Measurements from ENCODE around the gene OSBPL7. TPM values are rescaled to one million over a fixed set of nuclear protein-coding genes. Genes with fewer than 3 reads are reported as not detected.
A peak's percentile ranks its signal among the peaks of the same experiment; 100 is the strongest.

The OSBPL7 gene
- total and polyA plus RNA-seq, 2 of the 13 experiments (the other 11 are each of a cell fraction or from before 2014, with no cell fraction given): 4.7 to 6.6 TPM

DNA sequence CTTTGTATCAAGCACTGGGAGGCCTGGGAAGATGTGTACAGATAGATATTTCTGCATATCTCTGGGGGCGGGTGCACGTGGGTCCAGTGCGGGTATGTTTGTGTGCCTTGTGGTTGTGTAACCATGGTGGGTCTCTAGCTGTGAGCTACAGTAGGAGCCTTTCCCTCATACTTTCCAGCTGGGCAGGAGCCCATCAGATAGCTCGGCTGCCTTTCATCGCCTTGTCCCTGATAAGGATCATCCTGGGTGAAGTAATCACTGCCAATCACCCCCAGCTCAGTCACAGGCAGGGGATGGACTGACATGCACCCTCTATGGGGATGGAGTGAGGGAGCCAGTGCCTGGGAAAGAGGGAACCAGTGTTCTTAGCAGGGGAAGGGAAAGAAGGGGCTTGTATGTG, 22.6 kb upstream of the OSBPL7 start (continued):
- TF ChIP-seq SRF (IDR thresholded peaks at IDR 0.05; ENCODE audit: low read depth, low read length) (no peak), PLRG1 (conservative IDR thresholded peaks at IDR 0.05) (no peak), ATF4 (CRISPR knock-in tag; IDR thresholded peaks at IDR 0.05) (0 out of 4 replicates have a peak, but pooled peaks of 1 of the 2 experiments have one; percentile 67), KDM5B (CRISPR knock-in tag; IDR thresholded peaks at IDR 0.05; ENCODE audit: borderline replicate concordance) (no peak), TEF (CRISPR knock-in tag; IDR thresholded peaks at IDR 0.05) (peak; percentile 82), ZNF251 (CRISPR knock-in tag; IDR thresholded peaks at IDR 0.05) (no peak), PRPF4 (IDR thresholded peaks at IDR 0.05; ENCODE audit: low read depth, low read length, poor library complexity, severe bottlenecking) (no peak), ZSCAN29 (CRISPR knock-in tag; conservative IDR thresholded peaks at IDR 0.05) (no peak), CENPBD1 (CRISPR knock-in tag; IDR thresholded peaks at IDR 0.05; ENCODE audit: borderline replicate concordance, low read depth) (no peak), TEAD3 (CRISPR knock-in tag; optimal IDR thresholded peaks at IDR 0.05; ENCODE audit: borderline replicate concordance) (peak; percentile 57), ZNF530 (CRISPR knock-in tag; IDR thresholded peaks at IDR 0.05; ENCODE audit: low read depth) (no peak), ZNF350 (CRISPR knock-in tag; IDR thresholded peaks at IDR 0.05; ENCODE audit: borderline replicate concordance, low read depth) (peak; percentile 26; the same call in 1 of the 2 replicates), ZNF644 (CRISPR knock-in tag; IDR thresholded peaks at IDR 0.05; ENCODE audit: low read depth) (0 out of 2 replicates have a peak, but pooled peaks have one; percentile 28), ZNF20 (CRISPR knock-in tag; IDR thresholded peaks at IDR 0.05) (no peak), CBX5 (CRISPR knock-in tag; IDR thresholded peaks at IDR 0.05; ENCODE audit: borderline replicate concordance) (peak; percentile 49; the same call in 1 of the 2 replicates), POLR2AphosphoS2 (IDR thresholded peaks at IDR 0.05; ENCODE audit: low read depth, low read length) (no peak), ZNF343 (CRISPR knock-in tag; IDR thresholded peaks at IDR 0.05) (no peak), REPIN1 (CRISPR knock-in tag; IDR thresholded peaks at IDR 0.05; ENCODE audit: borderline replicate concordance, low read depth) (no peak), EED (CRISPR knock-in tag; IDR thresholded peaks at IDR 0.05) (no peak)
- TF ChIP-seq, protein P1, sequence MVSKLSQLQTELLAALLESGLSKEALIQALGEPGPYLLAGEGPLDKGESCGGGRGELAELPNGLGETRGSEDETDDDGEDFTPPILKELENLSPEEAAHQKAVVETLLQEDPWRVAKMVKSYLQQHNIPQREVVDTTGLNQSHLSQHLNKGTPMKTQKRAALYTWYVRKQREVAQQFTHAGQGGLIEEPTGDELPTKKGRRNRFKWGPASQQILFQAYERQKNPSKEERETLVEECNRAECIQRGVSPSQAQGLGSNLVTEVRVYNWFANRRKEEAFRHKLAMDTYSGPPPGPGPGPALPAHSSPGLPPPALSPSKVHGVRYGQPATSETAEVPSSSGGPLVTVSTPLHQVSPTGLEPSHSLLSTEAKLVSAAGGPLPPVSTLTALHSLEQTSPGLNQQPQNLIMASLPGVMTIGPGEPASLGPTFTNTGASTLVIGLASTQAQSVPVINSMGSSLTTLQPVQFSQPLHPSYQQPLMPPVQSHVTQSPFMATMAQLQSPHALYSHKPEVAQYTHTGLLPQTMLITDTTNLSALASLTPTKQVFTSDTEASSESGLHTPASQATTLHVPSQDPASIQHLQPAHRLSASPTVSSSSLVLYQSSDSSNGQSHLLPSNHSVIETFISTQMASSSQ (IDR thresholded peaks at IDR 0.05; ENCODE audit: low read depth): no peak
- TF ChIP-seq, protein P1 (CRISPR knock-in tag; IDR thresholded peaks at IDR 0.05; ENCODE audit: borderline replicate concordance): no peak
- TF ChIP-seq, protein P2, sequence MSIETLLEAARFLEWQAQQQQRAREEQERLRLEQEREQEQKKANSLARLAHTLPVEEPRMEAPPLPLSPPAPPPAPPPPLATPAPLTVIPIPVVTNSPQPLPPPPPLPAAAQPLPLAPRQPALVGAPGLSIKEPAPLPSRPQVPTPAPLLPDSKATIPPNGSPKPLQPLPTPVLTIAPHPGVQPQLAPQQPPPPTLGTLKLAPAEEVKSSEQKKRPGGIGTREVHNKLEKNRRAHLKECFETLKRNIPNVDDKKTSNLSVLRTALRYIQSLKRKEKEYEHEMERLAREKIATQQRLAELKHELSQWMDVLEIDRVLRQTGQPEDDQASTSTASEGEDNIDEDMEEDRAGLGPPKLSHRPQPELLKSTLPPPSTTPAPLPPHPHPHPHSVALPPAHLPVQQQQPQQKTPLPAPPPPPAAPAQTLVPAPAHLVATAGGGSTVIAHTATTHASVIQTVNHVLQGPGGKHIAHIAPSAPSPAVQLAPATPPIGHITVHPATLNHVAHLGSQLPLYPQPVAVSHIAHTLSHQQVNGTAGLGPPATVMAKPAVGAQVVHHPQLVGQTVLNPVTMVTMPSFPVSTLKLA (IDR thresholded peaks at IDR 0.05): peak; percentile 26; the same call in 1 of the 2 replicates

All from HepG2 (cell line).